Measurements from ENCODE around the gene MED29.

MED29 gene

DNA sequence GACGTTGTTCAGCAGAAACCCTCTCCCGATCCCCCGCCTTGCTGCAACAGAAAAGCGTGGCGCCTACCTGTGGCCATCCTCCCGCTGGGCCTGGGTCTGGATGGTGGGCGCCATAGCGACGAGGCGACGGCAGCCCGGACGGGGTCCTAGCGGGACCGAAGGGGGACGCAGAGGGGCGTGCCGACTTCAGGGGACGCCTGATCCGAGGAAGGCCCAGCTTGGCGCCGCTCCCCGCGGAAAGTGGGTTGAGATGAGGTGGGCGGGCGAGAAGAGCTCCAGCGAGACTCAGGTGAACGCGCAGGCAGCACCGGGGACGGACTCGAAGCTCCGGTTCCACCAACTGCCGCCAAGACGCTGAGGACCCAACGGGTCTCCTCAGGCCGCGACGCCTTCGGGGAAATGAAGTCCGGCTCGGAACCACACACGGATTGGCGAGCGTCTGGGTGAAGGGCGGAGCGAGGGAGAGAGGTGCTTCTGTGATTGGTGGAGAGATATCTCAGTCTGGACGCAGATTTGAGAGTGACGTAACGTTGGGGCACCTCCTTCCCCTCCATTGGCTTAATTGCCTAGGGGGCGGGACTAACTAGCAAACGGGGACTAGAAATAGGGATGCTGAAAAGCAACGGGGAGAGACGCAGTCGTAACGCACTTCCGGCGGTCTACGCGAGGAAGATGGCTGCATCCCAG lies at the start of gene MED29, which contains the start of gene PAF1:
TSS of gene MED29 (plus strand) at position 628 of the 687 bp plus-strand sequence. CDS start at position 673, 45 bp downstream.
TSS of gene PAF1 (minus strand) at position 356 of the 687 bp plus-strand sequence. CDS start at position 114, 242 bp downstream.
- DNase-seq, result peak; percentile 100

- peak; percentile 100 for DNase-seq
Observed at GRCh38 chr19:39341719-39342604, 49.2 kb upstream of the MED29 start, which contains the start of gene SAMD4B. TSS of gene SAMD4B (plus strand) at chr19:39342421. CDS start at chr19:39356894, 14,473 bp downstream.

GRCh38 chr19:39342647-39343305 lies 48.4 kb upstream of the MED29 start:
- no peak for DNase-seq

DNA sequence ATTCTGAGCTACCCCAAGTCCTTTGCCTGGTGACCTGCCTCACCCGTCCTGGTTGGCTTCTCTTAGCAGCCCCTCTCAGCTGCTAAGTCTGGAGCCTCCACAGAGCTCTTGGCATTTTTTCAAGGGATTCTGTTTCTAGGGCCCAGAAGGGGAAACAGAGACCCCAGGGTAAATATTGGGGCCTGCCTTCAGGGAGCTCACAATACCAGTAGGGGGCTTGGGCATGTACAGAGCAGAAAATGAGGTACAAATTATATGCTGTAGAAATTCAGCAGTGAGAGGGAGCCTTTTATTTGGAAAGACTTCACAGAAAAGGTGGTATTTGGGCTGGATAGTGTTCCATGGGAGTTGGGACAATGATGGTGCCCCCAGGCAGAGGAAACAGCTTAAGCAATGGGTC lies 45.2 kb upstream of the MED29 start:
- no peak for DNase-seq

DNA sequence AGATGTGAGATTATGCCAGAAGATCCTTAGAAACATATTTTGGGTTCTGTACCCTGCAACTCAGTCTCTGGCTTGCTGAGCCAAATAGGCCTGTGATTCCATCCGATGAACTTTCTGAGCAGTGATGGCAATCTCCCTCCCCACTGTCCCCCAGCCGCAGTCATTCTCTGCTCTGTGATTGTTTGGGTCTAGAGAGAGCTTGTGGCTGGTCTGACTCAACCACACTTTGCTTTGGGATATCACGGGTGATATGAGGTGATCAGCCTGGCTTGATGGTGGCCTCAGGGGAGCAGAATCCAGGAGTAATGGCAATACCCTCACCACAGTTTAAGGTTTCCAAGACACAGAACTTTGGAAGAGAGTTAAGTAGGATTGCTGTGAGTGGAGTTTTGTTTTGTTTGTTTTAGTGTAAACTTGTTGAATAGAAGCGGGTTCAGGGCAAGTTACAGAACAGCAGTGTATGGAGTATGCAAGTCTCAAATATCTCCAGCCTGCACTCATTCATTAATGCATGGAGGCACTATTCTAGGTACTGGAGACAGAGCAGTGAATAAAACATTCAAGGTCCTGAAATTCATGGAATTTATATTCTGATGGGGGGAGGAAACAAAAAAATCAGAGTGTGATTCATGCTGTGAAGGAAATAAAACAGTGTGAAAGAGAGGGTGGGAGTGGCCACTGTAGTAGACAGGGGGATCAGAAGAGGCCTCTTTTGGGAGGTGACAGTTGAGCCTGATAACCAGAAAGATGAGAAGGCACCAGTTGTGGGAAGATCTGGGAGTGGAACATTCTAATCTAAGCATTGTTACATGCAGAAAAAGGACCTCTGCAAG lies 43.6 kb upstream of the MED29 start:
- DNase-seq, result no peak

DNA sequence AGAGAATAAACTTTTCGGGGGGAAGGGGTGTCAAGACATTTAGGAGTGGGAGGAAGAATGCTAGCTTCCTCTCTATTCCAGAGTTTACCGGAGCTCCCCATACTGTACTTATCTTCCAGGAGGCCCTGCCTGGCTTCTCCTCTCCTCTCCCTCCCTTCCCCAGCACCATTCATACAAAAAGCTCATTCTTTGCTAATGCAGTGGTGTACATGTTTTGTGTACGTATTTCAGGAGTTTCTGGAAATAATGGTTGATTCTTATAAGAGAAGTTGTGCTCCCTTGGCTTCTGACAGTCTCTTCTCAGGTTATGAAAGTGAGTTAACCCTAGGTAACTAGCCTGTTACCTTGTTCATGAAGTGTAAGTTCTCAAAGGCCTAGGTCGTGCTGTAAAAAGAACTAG lies 41.9 kb upstream of the MED29 start:
- no peak for DNase-seq

DNA sequence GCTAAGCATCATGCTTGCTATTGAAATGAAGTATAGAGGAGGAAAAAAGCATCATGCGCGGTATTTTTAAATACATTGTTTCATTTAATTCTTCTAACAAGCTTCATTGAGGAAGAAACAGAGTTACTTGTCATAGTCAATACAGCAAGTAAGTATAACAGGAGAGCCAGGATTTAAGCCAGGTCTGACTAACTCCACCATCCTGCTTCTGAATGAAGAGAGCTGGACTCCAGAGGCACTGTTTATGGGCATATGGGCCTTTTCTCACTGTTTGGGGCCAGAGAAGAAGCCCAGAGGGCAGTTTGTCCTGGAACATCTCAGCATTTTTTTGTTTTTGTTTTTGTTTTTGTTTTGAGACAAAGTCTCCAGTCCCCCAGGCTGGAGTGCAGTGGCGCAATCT lies 41.0 kb upstream of the MED29 start:
- no peak for DNase-seq

DNA sequence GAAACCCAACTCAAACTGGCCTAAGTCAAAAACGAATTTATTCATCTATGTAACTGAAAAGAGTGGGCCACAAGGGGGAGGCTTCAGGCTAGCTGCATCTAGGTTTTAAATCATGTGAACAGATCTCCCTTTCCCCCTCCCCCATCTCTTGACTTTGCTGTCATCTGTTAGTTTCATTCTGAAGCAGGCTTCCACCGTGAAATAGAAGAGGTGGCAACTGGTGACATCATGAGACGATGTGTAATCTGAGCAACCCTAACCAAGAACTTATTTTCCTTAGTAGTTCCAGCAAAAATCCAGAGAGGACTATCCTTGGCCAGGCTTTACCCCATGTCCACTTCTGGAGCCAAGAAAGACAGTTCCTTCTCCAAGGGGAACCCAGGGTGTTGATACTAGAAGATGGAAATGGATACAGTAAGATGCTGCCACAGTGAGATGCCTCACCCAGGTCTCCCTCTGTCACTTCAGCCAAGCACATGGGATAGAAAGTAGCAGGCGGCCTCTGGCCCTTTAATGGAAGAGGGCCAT lies 39.6 kb upstream of the MED29 start:
- DNase-seq, result peak; percentile 62

- DNase-seq, result no peak
Observed at GRCh38 chr19:39352381-39353255, 38.6 kb upstream of the MED29 start.

DNA sequence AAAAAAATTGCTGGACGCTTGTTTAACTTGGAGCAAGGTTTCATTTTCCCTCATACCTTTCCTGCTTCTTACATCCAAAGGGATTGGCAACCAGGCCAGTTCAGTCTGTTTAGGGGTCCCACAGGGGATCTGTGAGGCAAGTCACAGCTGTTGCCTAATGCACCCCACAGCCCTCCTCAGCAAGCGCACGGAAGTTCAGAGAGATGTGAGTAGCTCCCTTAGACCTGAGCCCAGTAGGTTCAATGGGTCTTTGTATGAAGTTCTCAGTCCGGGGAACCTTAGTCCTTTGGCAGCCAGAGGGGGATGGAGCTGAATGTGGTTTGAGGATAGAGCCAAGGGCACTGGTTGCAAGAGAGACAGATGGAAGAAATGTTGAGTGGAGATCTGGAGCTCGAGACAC lies 35.9 kb upstream of the MED29 start:
- no peak for DNase-seq

DNA sequence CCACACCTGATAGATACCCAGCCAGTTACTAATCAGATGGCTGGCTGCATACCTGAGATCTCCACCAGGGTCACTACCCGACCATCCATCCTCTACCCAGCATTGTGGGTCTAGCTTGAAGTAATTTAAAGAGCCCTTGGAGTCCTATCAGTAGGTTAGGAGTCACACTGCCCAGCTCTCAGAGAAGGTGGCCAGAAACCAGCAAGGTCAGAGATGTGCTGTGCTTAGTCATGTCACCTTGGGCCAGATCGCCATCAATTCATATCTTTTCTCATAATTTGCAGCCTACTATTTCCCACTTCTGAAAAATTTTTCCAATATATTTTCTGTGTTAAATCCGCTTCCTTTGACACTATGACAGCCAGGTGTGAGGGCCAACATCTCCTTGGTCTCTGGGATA lies 35.1 kb upstream of the MED29 start:
- DNase-seq, result no peak

DNA sequence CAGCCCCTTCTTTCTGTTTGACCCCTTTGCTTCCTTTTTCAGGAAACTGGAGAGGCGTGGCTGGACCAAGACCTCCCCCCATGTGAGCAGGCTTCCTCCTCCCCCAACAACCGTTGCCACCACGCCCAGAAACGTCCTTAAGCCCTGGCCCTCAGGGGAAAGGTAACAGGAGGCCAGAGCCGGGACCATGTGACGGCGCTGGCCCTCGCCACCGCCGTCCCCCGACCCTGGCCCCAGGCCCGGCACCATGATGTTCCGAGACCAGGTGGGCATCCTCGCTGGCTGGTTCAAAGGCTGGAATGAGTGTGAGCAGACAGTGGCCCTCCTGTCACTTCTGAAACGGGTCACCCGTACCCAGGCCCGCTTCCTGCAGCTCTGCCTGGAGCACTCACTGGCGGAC lies 34.5 kb upstream of the MED29 start:
- DNase-seq, result no peak

GRCh38 chr19:39359026-39359425 lies 32.2 kb upstream of the MED29 start:
- DNase-seq, result no peak

GRCh38 chr19:39360599-39360998 lies 30.6 kb upstream of the MED29 start:
- DNase-seq, result no peak

GRCh38 chr19:39362682-39363657 lies 28.2 kb upstream of the MED29 start:
- no peak for DNase-seq

- no peak for DNase-seq
Observed at GRCh38 chr19:39363901-39364457, 27.2 kb upstream of the MED29 start.

DNA sequence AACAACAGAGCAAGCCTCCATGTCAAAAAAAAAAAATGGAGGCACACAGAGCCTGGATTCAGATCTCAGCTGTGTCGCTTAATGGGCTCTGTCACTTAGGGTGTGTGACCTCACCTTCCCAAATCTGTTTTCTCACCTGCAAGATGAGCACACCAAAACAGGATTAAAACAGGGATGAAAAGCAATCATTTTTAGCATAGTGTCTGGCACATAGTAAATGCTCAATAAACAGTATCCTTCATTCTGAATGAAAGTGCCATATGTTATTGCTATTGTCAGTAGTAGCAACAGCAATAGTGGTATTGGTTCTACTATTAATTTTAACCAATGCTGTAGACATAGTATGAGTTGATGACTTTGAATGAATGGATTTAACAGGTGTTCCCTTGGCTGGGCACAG lies 25.6 kb upstream of the MED29 start:
- no peak for DNase-seq

DNA sequence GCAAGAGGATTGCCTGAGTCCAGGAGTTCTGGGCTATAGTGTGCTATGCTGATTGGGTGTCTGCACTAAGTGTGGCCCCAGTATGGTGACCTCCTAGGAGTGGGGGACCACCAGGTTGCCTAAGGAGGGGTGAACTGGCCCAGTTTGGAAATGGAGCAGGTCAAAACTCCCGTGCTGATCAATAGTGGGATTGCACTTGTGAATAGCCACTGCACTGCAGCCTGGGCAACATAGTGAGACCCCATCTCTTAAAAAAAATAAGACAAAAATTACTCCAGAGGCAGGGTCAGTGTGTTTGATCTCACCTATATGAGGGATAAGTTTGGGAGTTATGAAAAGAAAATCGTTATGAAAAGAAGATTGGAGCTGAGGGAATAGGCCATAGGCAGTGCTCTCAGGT lies 22.0 kb upstream of the MED29 start:
- DNase-seq, result no peak

DNA sequence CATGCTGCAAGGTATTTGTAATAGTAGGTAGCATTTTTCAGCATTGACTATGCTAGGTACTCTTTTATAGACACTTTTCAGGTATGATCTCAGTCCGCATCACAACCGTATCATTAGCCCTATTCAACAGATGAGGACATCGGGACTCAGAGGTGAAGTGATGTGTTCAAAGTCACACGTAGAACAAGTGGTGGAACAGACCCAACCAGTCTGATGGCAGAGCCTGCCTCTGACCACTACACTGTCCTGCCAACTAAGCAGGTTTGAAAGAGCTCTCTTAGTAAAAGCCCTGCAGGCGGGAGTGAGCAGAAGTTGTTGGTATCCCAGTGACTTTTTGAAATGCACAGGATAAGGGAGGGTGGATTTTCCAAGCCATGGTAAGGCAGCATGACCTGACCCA lies 20.4 kb upstream of the MED29 start:
- DNase-seq, result no peak
